Cardiac fibroblast (primary cell): ENCODE measurements around the gene SPACDR.
"Not testable (repeated sequence)": the region's sequence is repeated elsewhere in the genome, so short reads cannot be mapped to it uniquely, and the experiment has no call there.

Source experiments
- DNase-seq, 2 donors: peaks; one replicate each; pipeline versions ENCODE4 v3.0.0 to v3.0.0-alpha.2; 2010; ENCODE audit warnings: low read depth in 2 of 2
- H3K4me3 ChIP-seq, 2 donors: replicated peaks in 1 of 2; 1 replicate in 1 of 2; 2 replicates in 1 of 2; pipeline ENCODE4 v1.5.1; 2011; ENCODE audit warnings: low read depth in 2 of 2, low read length in 2 of 2, mild to moderate bottlenecking in 2 of 2, moderate library complexity in 1 of 2
- TF ChIP-seq, protein P1 (sequence below): IDR thresholded peaks from one replicate; pipeline ENCODE4 v1.5.1; 2011; ENCODE audit warnings: low read depth, mild to moderate bottlenecking, low read length, inconsistent platforms

SPACDR gene, protein sequence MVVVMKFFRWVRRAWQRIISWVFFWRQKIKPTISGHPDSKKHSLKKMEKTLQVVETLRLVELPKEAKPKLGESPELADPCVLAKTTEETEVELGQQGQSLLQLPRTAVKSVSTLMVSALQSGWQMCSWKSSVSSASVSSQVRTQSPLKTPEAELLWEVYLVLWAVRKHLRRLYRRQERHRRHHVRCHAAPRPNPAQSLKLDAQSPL

DNA sequence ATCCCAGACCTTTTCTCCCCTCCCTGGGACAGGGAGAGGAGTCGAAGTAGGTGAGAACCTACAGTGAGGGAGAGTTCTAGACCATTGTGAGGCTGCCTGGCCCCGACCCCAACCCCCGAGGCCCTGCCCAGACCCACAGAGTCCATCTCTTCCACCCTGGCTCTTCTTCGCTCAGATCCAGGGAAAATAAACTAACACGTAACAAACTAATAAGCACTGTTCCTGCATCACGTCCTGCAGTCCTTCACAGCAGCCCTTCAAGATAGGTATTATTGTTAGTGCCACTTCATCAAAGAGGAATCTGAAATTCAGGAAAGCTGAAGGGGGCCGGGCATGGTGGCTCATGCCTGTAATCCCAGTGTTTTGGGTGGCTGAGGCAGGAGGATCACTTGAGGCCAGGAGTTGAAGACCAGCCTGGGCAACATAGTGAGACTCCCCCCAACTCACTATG, at the start of gene SPACDR:
SPACDR (minus strand) TSS at position 51 of the 451 bp plus-strand sequence. CDS start 235 bp downstream, outside the sequence.
- no peak within 1 kb of the TSS for H3K4me3 ChIP-seq
- TF ChIP-seq, protein P1, sequence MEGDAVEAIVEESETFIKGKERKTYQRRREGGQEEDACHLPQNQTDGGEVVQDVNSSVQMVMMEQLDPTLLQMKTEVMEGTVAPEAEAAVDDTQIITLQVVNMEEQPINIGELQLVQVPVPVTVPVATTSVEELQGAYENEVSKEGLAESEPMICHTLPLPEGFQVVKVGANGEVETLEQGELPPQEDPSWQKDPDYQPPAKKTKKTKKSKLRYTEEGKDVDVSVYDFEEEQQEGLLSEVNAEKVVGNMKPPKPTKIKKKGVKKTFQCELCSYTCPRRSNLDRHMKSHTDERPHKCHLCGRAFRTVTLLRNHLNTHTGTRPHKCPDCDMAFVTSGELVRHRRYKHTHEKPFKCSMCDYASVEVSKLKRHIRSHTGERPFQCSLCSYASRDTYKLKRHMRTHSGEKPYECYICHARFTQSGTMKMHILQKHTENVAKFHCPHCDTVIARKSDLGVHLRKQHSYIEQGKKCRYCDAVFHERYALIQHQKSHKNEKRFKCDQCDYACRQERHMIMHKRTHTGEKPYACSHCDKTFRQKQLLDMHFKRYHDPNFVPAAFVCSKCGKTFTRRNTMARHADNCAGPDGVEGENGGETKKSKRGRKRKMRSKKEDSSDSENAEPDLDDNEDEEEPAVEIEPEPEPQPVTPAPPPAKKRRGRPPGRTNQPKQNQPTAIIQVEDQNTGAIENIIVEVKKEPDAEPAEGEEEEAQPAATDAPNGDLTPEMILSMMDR, result no peak
- peak in 1 of 2 donors; percentile 43 for DNase-seq

DNA sequence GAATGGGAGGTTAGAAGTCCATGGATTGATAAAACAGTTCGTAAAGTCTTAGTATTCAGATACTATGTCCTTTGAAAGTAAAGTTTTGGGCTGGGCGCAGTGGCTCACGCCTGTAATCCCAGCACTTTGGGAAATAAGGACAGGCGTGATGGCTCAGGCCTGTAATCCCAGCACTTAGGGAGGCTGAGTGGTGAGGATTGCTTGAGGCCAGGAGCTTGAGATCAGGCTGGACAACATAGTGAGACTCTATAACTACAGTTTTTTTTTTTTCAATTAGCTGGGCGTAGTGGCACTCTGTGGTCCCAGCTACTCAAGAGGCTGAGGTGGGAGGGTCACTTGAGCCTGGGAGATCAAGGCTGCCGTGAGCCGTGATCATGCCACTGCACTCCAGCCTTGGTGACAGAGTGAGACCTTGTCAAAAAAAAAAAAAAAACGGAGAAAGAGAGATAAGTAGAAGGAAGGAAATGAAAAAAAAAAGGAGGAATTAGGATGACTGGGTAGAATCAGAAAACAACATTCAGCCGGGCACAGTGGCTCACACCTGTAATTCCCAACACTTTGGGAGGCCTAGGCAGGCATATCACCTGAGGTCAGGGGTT, 49.3 kb upstream of the SPACDR start:
- TF ChIP-seq, protein P1, result no peak
- no peak overlapping the region for H3K4me3 ChIP-seq
- no peak for DNase-seq

DNA sequence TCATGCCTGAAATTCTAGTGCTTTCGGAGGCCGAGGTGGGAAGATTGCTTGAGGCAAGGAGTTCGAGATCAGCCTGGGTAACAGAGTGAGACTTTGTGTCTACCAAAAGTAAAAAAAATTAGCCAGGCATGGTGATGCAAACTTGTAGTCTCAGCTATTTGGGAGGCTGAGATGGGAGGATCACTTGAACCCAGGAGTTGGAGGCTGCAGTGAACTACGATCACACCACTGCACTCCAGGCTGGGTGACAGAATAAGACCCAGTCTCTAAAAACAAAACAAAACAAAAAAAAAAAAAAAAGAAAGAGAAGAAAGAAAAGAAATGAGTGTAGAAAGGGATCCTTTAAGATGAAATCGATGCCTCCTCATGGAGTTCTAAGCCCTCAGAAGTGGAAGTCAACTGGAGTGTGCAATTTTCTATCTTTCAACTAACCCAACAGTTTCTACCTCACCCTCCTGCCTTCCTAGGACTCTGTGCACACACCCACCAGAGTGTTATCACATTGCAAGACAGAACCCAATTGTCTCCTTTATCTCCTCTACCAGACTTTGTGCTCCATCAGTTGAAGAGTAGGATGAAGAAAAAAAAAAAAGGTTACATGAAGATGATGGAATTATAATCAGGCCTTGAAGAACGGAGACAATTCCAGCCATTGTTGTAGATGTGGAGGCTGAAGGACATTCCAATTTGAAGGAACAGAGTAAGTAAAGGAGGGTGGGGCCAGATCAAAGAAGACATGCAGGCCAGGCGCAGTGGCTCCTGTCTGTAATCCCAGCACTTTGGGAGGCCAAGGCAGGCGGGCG, 46.6 kb upstream of the SPACDR start:
- TF ChIP-seq, protein P1, result no peak
- no peak overlapping the region for H3K4me3 ChIP-seq
- no peak for DNase-seq

DNA sequence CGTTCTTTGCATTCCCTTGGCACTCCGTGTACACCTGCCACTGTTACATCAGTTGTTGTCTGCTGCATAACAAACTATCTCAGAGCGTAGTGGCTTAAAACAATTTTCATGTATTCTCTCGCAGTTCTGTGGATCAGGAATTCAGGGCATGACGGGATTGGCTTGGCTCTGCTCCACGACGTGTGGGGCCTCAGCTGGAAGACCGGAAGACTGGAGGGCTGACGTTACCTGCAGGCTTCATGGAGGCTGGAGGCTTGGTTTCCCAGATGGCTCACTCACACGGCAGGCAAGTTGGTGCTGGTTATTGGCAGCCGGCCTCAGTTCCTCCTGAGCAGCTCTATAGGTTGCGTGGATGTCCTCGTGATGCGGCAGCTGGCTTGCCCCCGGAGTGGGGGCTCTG, 45.2 kb upstream of the SPACDR start:
- TF ChIP-seq, protein P1, result no peak
- no peak overlapping the region for H3K4me3 ChIP-seq
- peak; percentile 88 to 93 for DNase-seq

DNA sequence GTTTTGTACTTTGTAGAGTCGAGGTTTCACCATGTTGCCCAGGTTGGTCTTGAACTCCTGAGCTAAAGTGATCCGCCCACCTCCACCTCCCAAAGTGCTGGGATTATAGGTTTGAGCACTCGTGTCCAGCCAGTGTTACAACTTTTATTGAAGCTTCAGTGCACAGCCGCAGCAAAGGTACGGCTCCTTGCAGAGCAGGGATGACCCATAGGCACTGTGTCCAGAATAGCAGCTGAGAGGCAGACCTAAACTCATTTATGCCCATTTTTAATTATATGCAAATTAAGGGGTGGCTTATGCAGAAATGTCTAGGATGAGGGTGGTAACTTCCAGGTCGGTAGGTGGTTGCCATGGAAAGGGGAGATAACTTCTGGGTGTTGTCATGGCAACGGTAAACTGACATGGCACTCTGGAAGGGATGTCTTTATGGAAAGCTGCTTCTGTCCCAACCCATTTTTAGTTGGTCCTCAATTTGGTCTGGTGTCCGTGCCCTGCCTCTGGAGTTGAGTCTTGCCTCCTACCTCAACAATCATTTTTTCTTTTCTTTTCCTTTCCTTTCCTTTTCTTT, 42.4 kb upstream of the SPACDR start:
- H3K4me3 ChIP-seq, result no peak overlapping the region
- TF ChIP-seq, protein P1, result no peak
- DNase-seq, result peak in 1 of 2 donors; percentile 23

DNA sequence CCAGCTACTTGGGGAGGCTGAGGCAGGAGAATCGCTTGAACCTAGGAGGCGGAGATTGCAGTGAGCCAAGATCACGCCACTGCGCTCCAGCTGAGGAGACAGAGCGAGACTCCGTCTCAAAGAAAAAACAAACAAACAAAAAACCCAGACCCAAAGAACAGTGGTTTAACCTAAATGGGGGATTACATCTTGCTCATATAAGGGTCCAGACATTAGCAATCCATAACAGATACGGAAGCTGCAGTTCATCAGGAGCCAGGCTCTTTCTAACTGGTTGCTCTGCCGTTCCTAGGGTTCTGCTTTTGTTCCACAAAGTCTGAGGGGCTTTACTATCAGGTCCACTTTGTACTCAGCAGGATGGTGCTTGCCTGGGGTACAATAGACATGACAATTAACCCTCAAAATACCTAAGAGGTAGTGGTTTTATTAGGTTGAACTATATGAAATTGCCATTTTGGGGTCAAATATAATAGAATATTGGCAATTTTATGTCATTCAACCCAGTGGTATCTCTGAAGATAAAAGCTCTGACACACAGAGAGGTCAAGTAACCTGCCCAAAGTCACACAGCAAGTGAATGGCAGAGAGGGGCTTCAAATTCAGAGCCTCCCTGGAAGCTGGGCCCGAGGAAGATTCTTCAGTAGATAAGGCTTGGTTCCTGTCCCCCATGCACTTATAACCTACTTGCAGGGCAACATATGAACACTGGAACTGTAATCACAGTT, 41.0 kb upstream of the SPACDR start:
- H3K4me3 ChIP-seq, result no peak overlapping the region
- TF ChIP-seq, protein P1, result no peak
- DNase-seq, result no peak

DNA sequence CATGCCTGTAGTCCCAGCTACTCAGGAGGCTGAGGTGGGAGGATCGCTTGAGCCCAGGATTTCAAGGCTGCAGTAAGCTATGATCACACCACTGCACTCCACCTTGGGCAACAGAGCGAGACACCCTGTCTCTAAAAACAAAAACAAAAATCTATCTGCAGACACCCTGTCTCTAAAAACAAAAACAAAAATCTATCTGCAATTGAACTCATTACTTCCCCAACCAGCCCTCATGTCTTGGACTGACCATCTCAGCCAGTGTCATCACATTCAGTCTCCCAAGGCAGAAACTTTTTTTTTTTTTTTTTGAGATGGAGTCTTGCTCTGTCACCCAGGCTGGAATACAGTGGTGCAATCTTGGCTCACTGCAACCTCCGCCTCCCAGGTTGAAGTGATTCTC, 40.0 kb upstream of the SPACDR start:
- peak in 1 of 2 donors; percentile 25 for DNase-seq
- not testable (repeated sequence) for H3K4me3 ChIP-seq

DNA sequence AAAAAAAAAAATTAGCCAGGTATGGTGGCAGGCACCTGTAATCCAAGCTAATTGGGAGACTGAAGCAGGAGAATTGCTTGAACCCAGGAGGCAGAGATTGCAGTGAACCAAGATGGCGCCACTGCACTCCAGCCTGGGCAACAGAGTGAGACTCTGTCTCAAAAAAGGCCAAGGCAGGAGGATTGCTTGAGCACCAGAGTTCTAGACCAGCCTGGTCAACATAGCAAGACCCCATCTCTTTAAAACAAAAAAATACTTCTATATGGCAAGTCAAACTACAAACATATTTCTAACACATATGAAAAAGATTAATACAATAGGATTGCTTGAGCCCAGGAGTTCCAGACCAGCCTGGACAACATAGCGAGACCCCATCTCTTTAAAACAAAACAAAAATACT, 36.7 kb upstream of the SPACDR start:
- DNase-seq, H3K4me3 ChIP-seq: not testable (repeated sequence)
